GM23338 (cell line): ENCODE results near the gene GRID1. TPM values are rescaled to one million over a fixed set of nuclear protein-coding genes. Genes with fewer than 3 reads are reported as not detected.

Experiments
- ATAC-seq: fragments of 200-7000 bp; cut with Tn5 transposase; 3 replicates; pipeline ENCODE4 v1.9.1; 2020
- DNase-seq: peaks from one replicate; pipeline ENCODE4 v3.0.0-alpha.2; 2015; ENCODE audit warnings: low spot score
- H2AFZ ChIP-seq: fragments of 200-600 bp; sonication (generic); 2 replicates; pipeline ENCODE4 v1.8.0; 2016; ENCODE audit warnings: antibody characterized with exemption, mild to moderate bottlenecking, moderate library complexity
- H3F3A ChIP-seq: fragments of 200-600 bp; sonication (generic); replicated peaks from 2 replicates; pipeline ENCODE4 v1.8.0; 2017; ENCODE audit warnings: antibody characterized with exemption, mixed run types, low read depth
- H3K27ac ChIP-seq: fragments of 200-600 bp; sonication (generic); 2 replicates; pipeline ENCODE4 v1.6.1; 2016; ENCODE audit warnings: low read depth
- H3K27me3 ChIP-seq: fragments of 200-600 bp; sonication (generic); 2 replicates; pipeline ENCODE4 v1.8.0; 2016; ENCODE audit warnings: mild to moderate bottlenecking, mixed run types, moderate library complexity; ENCODE audit not compliant: insufficient read depth
- H3K36me3 ChIP-seq: fragments of 200-600 bp; sonication (generic); 2 replicates; pipeline ENCODE4 v1.8.0; 2016; ENCODE audit warnings: mild to moderate bottlenecking; ENCODE audit not compliant: insufficient read depth
- H3K4me1 ChIP-seq: fragments of 200-600 bp; sonication (generic); 2 replicates; pipeline ENCODE4 v1.8.0; 2016; ENCODE audit warnings: mild to moderate bottlenecking, moderate library complexity; ENCODE audit not compliant: insufficient read depth
- H3K4me2 ChIP-seq: fragments of 200-600 bp; sonication (generic); 2 replicates; pipeline ENCODE4 v1.7.1; 2017; ENCODE audit warnings: mixed run types
- H3K4me3 ChIP-seq: fragments of 200-600 bp; sonication (generic); 2 replicates; pipeline ENCODE4 v1.6.1; 2016; ENCODE audit warnings: mixed run types
- H3K79me2 ChIP-seq: fragments of 200-600 bp; sonication (generic); replicated peaks from 2 replicates; pipeline ENCODE4 v1.8.0; 2017; ENCODE audit warnings: mild to moderate bottlenecking; ENCODE audit not compliant: insufficient read depth
- H3K9me2 ChIP-seq: fragments of 200-600 bp; sonication (generic); 2 replicates; pipeline ENCODE4 v1.8.0; 2017; ENCODE audit not compliant: insufficient read depth
- H4K20me1 ChIP-seq: fragments of 200-600 bp; sonication (generic); replicated peaks from 2 replicates; pipeline ENCODE4 v1.8.0; 2017; ENCODE audit warnings: mild to moderate bottlenecking; ENCODE audit not compliant: insufficient read depth
- H3K27ac Mint-ChIP-seq: 2 replicates; pipeline ENCODE4 v1.8.0; 2020; ENCODE audit warnings: inconsistent platforms, mild to moderate bottlenecking, moderate library complexity, mixed read lengths
- H3K27me3 Mint-ChIP-seq: 3 replicates; pipeline ENCODE4 v1.8.0; 2022; ENCODE audit warnings: low read depth, mild to moderate bottlenecking, moderate library complexity, mixed read lengths, inconsistent platforms; ENCODE audit not compliant: insufficient read depth, poor library complexity
- H3K36me3 Mint-ChIP-seq: 3 replicates; pipeline ENCODE4 v1.8.0; 2021; ENCODE audit warnings: low read depth, mild to moderate bottlenecking, inconsistent platforms, moderate library complexity, mixed read lengths
- H3K4me1 Mint-ChIP-seq: 3 replicates; pipeline ENCODE4 v1.8.0; 2020; ENCODE audit warnings: mild to moderate bottlenecking, inconsistent platforms, mixed read lengths
- H3K4me3 Mint-ChIP-seq: 3 replicates; pipeline ENCODE4 v1.8.0; 2021; ENCODE audit warnings: moderate library complexity, mild to moderate bottlenecking, inconsistent platforms, mixed read lengths
- H3K9me3 Mint-ChIP-seq: 3 replicates; pipeline ENCODE4 v1.8.0; 2020; ENCODE audit warnings: moderate library complexity, mild to moderate bottlenecking, inconsistent platforms, mixed read lengths
- CREB1 ChIP-seq: fragments of 250-450 bp; sonication (Bioruptor Pico); IDR thresholded peaks from 2 replicates; pipeline ENCODE4 v1.5.0; 2020; ENCODE audit warnings: low read depth, mild to moderate bottlenecking, moderate library complexity
- CTCF ChIP-seq, 2 experiments: fragments of 200-600 bp in 1 of 2; sonication (generic) in 1 of 2; conservative IDR thresholded peaks; 2 replicates each; pipeline versions ENCODE4 v1.5.1 to v1.6.1; 2016 to 2017; ENCODE audit warnings: antibody characterized with exemption in 2 of 2, low read depth in 2 of 2, mild to moderate bottlenecking in 2 of 2, moderate library complexity in 1 of 2
- EZH2 ChIP-seq: fragments of 200-600 bp; sonication (generic); IDR thresholded peaks from one replicate; pipeline ENCODE4 v1.8.0; 2017; ENCODE audit warnings: antibody characterized with exemption, mild to moderate bottlenecking, low read depth; ENCODE audit not compliant: unreplicated experiment
- EZH2phosphoT487 ChIP-seq: fragments of 200-600 bp; sonication (generic); IDR thresholded peaks from one replicate; pipeline ENCODE4 v1.8.1; 2018; ENCODE audit warnings: antibody characterized with exemption; ENCODE audit not compliant: unreplicated experiment
- JUNB ChIP-seq: IDR thresholded peaks from one replicate; pipeline ENCODE4 v1.6.1; 2016; ENCODE audit warnings: antibody characterized with exemption; ENCODE audit not compliant: unreplicated experiment
- NANOG ChIP-seq: IDR thresholded peaks from 2 replicates; pipeline ENCODE4 v1.6.1; 2016; ENCODE audit warnings: antibody characterized with exemption, borderline replicate concordance
- POLR2AphosphoS5 ChIP-seq: IDR thresholded peaks from 2 replicates; pipeline ENCODE4 v1.6.1; 2016; ENCODE audit warnings: antibody characterized with exemption, low read depth
- STAT1 ChIP-seq: IDR thresholded peaks from one replicate; pipeline ENCODE4 v1.6.1; 2016; ENCODE audit warnings: antibody characterized with exemption; ENCODE audit not compliant: unreplicated experiment
- ZNF114 ChIP-seq: fragments of 250-450 bp; sonication (Bioruptor Pico); IDR thresholded peaks from 2 replicates; pipeline ENCODE4 v1.5.0; 2020; ENCODE audit warnings: mild to moderate bottlenecking, moderate library complexity
- ZNF331 ChIP-seq: fragments of 250-450 bp; sonication (Bioruptor Pico); IDR thresholded peaks from 2 replicates; pipeline ENCODE4 v1.5.0; 2020; ENCODE audit warnings: low read depth, mild to moderate bottlenecking, moderate library complexity
- ZNF462 ChIP-seq: fragments of 250-450 bp; sonication (Bioruptor Pico); IDR thresholded peaks from 2 replicates; pipeline ENCODE4 v1.5.0; 2020; ENCODE audit warnings: mild to moderate bottlenecking, moderate library complexity
- polyA plus RNA-seq: library from polyadenylated mRNA; unstranded; fragments of >200 nt; fragmentation: Nextera tagmentation; extraction: Ambion mirVana; gene quantifications from 2 replicates; pipeline ENCODE4 v1.2.1, GENCODE V29; 2016
- total RNA-seq: library from RNA; depleted of rRNA; stranded (reverse); fragments of >200 nt; shearing (Covaris generic); gene quantifications from 2 replicates; pipeline ENCODE4 v1.2.3, GENCODE V29; 2014
- TF ChIP-seq, protein P1 (sequence below): IDR thresholded peaks from 2 replicates; pipeline ENCODE4 v1.6.1; 2016; ENCODE audit warnings: antibody characterized with exemption
- TF ChIP-seq, protein P2 (sequence below): IDR thresholded peaks from one replicate; pipeline ENCODE4 v1.6.1; 2018; ENCODE audit warnings: antibody characterized with exemption; ENCODE audit not compliant: unreplicated experiment

GRID1 gene
- total and polyA plus RNA-seq, 2 experiments from 2014 or later: 0.14 to 0.15 TPM

GRCh38 chr10:85596389-85596788, 770.2 kb downstream of the GRID1 start:
- H3K4me1 ChIP-seq: no peaks in the 10 kb centered on the region
- no peaks in the 10 kb centered on the region for H3K36me3 ChIP-seq
- H3K4me2 ChIP-seq: no peak overlapping the region
- no peak overlapping the region for H3K27ac Mint-ChIP-seq
- H3K27me3 Mint-ChIP-seq: peaks cover 5% of the 10 kb centered on the region
- no peaks in the 10 kb centered on the region for H3K9me2 ChIP-seq
- no peak overlapping the region for H3K4me3 Mint-ChIP-seq
- no peak for TF ChIP-seq STAT1
- no peak for TF ChIP-seq CREB1
- TF ChIP-seq ZNF462 (CRISPR knock-in tag): no peak
- TF ChIP-seq, protein P1, sequence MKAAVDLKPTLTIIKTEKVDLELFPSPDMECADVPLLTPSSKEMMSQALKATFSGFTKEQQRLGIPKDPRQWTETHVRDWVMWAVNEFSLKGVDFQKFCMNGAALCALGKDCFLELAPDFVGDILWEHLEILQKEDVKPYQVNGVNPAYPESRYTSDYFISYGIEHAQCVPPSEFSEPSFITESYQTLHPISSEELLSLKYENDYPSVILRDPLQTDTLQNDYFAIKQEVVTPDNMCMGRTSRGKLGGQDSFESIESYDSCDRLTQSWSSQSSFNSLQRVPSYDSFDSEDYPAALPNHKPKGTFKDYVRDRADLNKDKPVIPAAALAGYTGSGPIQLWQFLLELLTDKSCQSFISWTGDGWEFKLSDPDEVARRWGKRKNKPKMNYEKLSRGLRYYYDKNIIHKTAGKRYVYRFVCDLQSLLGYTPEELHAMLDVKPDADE: no peak
- TF ChIP-seq EZH2phosphoT487: no peak
- TF ChIP-seq POLR2AphosphoS5: no peak
- no peak for TF ChIP-seq NANOG
- no peak for TF ChIP-seq EZH2
- TF ChIP-seq ZNF331 (CRISPR knock-in tag): no peak
- TF ChIP-seq, protein P2, sequence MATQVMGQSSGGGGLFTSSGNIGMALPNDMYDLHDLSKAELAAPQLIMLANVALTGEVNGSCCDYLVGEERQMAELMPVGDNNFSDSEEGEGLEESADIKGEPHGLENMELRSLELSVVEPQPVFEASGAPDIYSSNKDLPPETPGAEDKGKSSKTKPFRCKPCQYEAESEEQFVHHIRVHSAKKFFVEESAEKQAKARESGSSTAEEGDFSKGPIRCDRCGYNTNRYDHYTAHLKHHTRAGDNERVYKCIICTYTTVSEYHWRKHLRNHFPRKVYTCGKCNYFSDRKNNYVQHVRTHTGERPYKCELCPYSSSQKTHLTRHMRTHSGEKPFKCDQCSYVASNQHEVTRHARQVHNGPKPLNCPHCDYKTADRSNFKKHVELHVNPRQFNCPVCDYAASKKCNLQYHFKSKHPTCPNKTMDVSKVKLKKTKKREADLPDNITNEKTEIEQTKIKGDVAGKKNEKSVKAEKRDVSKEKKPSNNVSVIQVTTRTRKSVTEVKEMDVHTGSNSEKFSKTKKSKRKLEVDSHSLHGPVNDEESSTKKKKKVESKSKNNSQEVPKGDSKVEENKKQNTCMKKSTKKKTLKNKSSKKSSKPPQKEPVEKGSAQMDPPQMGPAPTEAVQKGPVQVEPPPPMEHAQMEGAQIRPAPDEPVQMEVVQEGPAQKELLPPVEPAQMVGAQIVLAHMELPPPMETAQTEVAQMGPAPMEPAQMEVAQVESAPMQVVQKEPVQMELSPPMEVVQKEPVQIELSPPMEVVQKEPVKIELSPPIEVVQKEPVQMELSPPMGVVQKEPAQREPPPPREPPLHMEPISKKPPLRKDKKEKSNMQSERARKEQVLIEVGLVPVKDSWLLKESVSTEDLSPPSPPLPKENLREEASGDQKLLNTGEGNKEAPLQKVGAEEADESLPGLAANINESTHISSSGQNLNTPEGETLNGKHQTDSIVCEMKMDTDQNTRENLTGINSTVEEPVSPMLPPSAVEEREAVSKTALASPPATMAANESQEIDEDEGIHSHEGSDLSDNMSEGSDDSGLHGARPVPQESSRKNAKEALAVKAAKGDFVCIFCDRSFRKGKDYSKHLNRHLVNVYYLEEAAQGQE: no peak
- TF ChIP-seq CTCF (conservative IDR thresholded peaks at IDR 0.05; ENCODE audit: low read depth in 2 of 2): no peak
- TF ChIP-seq ZNF114 (CRISPR knock-in tag): no peak
- TF ChIP-seq JUNB: no peak
- ATAC-seq (no peak), DNase-seq (no peak)
- no peak overlapping the region for H2AFZ ChIP-seq
- H3K9me3 Mint-ChIP-seq: peaks cover 83% of the 10 kb centered on the region
- H3K36me3 Mint-ChIP-seq: peaks cover 7% of the 10 kb centered on the region; the same call in 1 of the 3 replicates
- no peak overlapping the region for H3K4me3 ChIP-seq
- no peaks in the 10 kb centered on the region for H3K4me1 Mint-ChIP-seq
- no peaks in the 10 kb centered on the region for H3K27me3 ChIP-seq
- no peaks in the 10 kb centered on the region for H3K79me2 ChIP-seq
- H4K20me1 ChIP-seq: no peaks in the 10 kb centered on the region
- H3F3A ChIP-seq: no peaks in the 10 kb centered on the region
- H3K27ac ChIP-seq: no peak overlapping the region
